K562 (cell line): Measurements from ENCODE around the gene EML3. TPM values are rescaled to one million over a fixed set of nuclear protein-coding genes. Genes with fewer than 3 reads are reported as not detected.

ENCODE experiments used
- CREB1 ChIP-seq, 2 experiments: sonication (generic) in 1 of 2; formaldehyde crosslinking in 1 of 2; IDR thresholded peaks; 2 replicates each; pipeline versions ENCODE4 v1.6.1 to v1.8.0; 2012 to 2022; ENCODE audit warnings: inconsistent platforms in 1 of 2, mild to moderate bottlenecking in 1 of 2, missing genetic modification reagents in 1 of 2, moderate library complexity in 1 of 2
- DIDO1 ChIP-seq: fragments of 450-650 bp; IDR thresholded peaks from 2 replicates; pipeline ENCODE4 v1.6.1; 2016; ENCODE audit warnings: low read depth, missing biosample characterization, missing genetic modification characterization
- DMBX1 ChIP-seq: fragments of 250-450 bp; sonication (Bioruptor Pico); IDR thresholded peaks from 2 replicates; pipeline ENCODE4 v1.8.0; 2022; ENCODE audit warnings: inconsistent platforms, mild to moderate bottlenecking, moderate library complexity, borderline replicate concordance
- E2F3 ChIP-seq: fragments of 250-450 bp; sonication (Bioruptor Pico); IDR thresholded peaks from 2 replicates; pipeline ENCODE4 v1.4.0; 2020; ENCODE audit warnings: mild to moderate bottlenecking
- ETS1 ChIP-seq: conservative IDR thresholded peaks from 2 replicates; pipeline ENCODE4 v1.6.1; 2011; ENCODE audit warnings: low read depth, mild to moderate bottlenecking, low read length; ENCODE audit not compliant: control insufficient read depth
- GATAD2B ChIP-seq: fragments of 450-650 bp; IDR thresholded peaks from 2 replicates; pipeline ENCODE4 v1.6.1; 2017; ENCODE audit warnings: mild to moderate bottlenecking, borderline replicate concordance
- HDAC3 ChIP-seq: fragments of 450-650 bp; IDR thresholded peaks from 2 replicates; pipeline ENCODE4 v1.6.1; 2018; ENCODE audit warnings: borderline replicate concordance, mild to moderate bottlenecking, moderate library complexity; ENCODE audit not compliant: partially characterized antibody
- KDM1A ChIP-seq, 2 experiments: fragments of 450-650 bp; IDR thresholded peaks; 2 replicates each; pipeline ENCODE4 v1.6.1; 2016; ENCODE audit warnings: mild to moderate bottlenecking in 2 of 2
- NONO ChIP-seq, 2 experiments: fragments of 200-400 bp in 1 of 2; fragments of 450-650 bp in 1 of 2; formaldehyde crosslinking in 1 of 2; IDR thresholded peaks; 2 replicates each; pipeline ENCODE4 v1.6.1; 2017; ENCODE audit warnings: low read depth in 2 of 2, mild to moderate bottlenecking in 2 of 2, moderate library complexity in 2 of 2, low read length in 1 of 2
- RFX1 ChIP-seq: fragments of 450-650 bp; IDR thresholded peaks from 2 replicates; pipeline ENCODE4 v1.6.1; 2016; ENCODE audit warnings: mild to moderate bottlenecking, moderate library complexity
- SNAPC5 ChIP-seq: fragments of 250-450 bp; sonication (Bioruptor Pico); IDR thresholded peaks from 2 replicates; pipeline ENCODE4 v1.8.0; 2021; ENCODE audit warnings: moderate library complexity, mild to moderate bottlenecking, inconsistent platforms
- SREBF2 ChIP-seq: sonication (generic); formaldehyde crosslinking; IDR thresholded peaks from 2 replicates; pipeline ENCODE4 v1.4.0; 2020; ENCODE audit warnings: mild to moderate bottlenecking, missing genetic modification reagents
- ZBTB33 ChIP-seq: sonication (generic); formaldehyde crosslinking; IDR thresholded peaks from 2 replicates; pipeline ENCODE4 v1.8.1; 2023; ENCODE audit warnings: mild to moderate bottlenecking, missing genetic modification reagents
- ZNF311 ChIP-seq: fragments of 250-450 bp; sonication (Bioruptor Pico); IDR thresholded peaks from 2 replicates; pipeline ENCODE4 v1.4.0; 2020; ENCODE audit warnings: mild to moderate bottlenecking, moderate library complexity
- ZNF318 ChIP-seq, 2 experiments: fragments of 450-650 bp; IDR thresholded peaks; 2 replicates each; pipeline ENCODE4 v1.6.1; 2016; ENCODE audit warnings: mild to moderate bottlenecking in 2 of 2, borderline replicate concordance in 1 of 2, low read depth in 1 of 2, moderate library complexity in 1 of 2
- polyA plus RNA-seq, 8 experiments: library from polyadenylated mRNA; depleted of rRNA in 4 of 8; stranded (reverse) in 5 of 8; unstranded in 3 of 8; fragments of >200 nt; fragmentation: Nextera tagmentation in 2 of 8; fragmentation: Illumina TruSeq in 1 of 8; extraction: Ambion mirVana in 2 of 8; extraction: Trizol in 1 of 8; gene quantifications; 2 replicates each; pipeline versions ENCODE4 v1.2.1 to v1.2.3, GENCODE V29; 2011 to 2014; ENCODE audit warnings: inconsistent platforms in 1 of 8, missing spikeins in 1 of 8
- total RNA-seq, 7 experiments: library from RNA; depleted of rRNA in 6 of 7; stranded (reverse); fragments of >200 nt in 6 of 7; fragmentation: Illumina TruSeq in 2 of 7; extraction: Trizol in 2 of 7; gene quantifications; 2 replicates each; pipeline versions ENCODE4 v1.2.1 to v1.2.3, GENCODE V29; 2011 to 2021; ENCODE audit warnings: low replicate concordance in 1 of 7

The EML3 gene
- total and polyA plus RNA-seq, 9 of the 15 experiments (the other 6 are each of a cell fraction or from before 2014, with no cell fraction given): 0.32 to 90.5 (median 26.4) TPM

- TF ChIP-seq ZNF318 (IDR thresholded peaks at IDR 0.05; ENCODE audit: borderline replicate concordance in 1 of 2, low read depth in 1 of 2): no peak
- TF ChIP-seq NONO (IDR thresholded peaks at IDR 0.05; ENCODE audit: low read depth in 2 of 2, low read length in 1 of 2): peak in 1 of 2 experiments; percentile 84; a peak in 2 of 4 replicates
- TF ChIP-seq E2F3: peak; percentile 84
- no peak for TF ChIP-seq SREBF2 (CRISPR knock-in tag)
- peak; percentile 95 for TF ChIP-seq CREB1 (IDR thresholded peaks at IDR 0.05)
- TF ChIP-seq CREB1 (CRISPR knock-in tag; IDR thresholded peaks at IDR 0.05): peak; percentile 97
- TF ChIP-seq KDM1A (IDR thresholded peaks at IDR 0.05): no peak
- TF ChIP-seq GATAD2B: peak; percentile 83; the same call in 1 of the 2 replicates
- peak; percentile 78 for TF ChIP-seq HDAC3
- peak; percentile 59 for TF ChIP-seq ETS1
- TF ChIP-seq SNAPC5: no peak
- peak; percentile 93 for TF ChIP-seq DIDO1 (tag)
- peak; percentile 45; the same call in 1 of the 2 replicates for TF ChIP-seq RFX1
- TF ChIP-seq DMBX1: no peak
- TF ChIP-seq ZNF311 (CRISPR knock-in tag): no peak
- peak; percentile 82 for TF ChIP-seq ZBTB33
Observed at GRCh38 chr11:62591448-62592145, 21.0 kb downstream of the EML3 start, which contains the start of gene TUT1 (continued).
